GM19395 (cell line): ENCODE data around the gene USH1G.

Experiments
- ATAC-seq: cut with Tn5 transposase; IDR thresholded peaks from one replicate; pipeline ENCODE4 v1.9.1; 2021; ENCODE audit warnings: mild to moderate bottlenecking, moderate library complexity; ENCODE audit not compliant: unreplicated experiment

Gene USH1G

GRCh38 chr17:74954665-74955421, 31.8 kb upstream of the USH1G start:
- ATAC-seq, result no peak

GRCh38 chr17:74954115-74954514, 31.1 kb upstream of the USH1G start:
- no peak for ATAC-seq

GRCh38 chr17:74953134-74953687, 30.2 kb upstream of the USH1G start:
- ATAC-seq, result no peak

- ATAC-seq, result no peak
These were observed 29.5 kb upstream of the USH1G start for GRCh38 chr17:74952431-74953133.

GRCh38 chr17:74951680-74952421, 28.8 kb upstream of the USH1G start:
- ATAC-seq, result no peak

GRCh38 chr17:74951065-74951464, 28.0 kb upstream of the USH1G start:
- no peak for ATAC-seq

- no peak for ATAC-seq
These were observed 27.2 kb upstream of the USH1G start for GRCh38 chr17:74950207-74950606.

GRCh38 chr17:74949455-74950115, 26.5 kb upstream of the USH1G start:
- no peak for ATAC-seq

GRCh38 chr17:74947041-74947754, 24.1 kb upstream of the USH1G start:
- no peak for ATAC-seq

GRCh38 chr17:74946641-74947040, 23.6 kb upstream of the USH1G start:
- no peak for ATAC-seq

GRCh38 chr17:74945543-74945942, 22.5 kb upstream of the USH1G start:
- no peak for ATAC-seq

GRCh38 chr17:74943808-74944522, 20.9 kb upstream of the USH1G start:
- no peak for ATAC-seq

GRCh38 chr17:74941128-74941725, 18.2 kb upstream of the USH1G start:
- no peak for ATAC-seq

GRCh38 chr17:74939534-74939933, 16.5 kb upstream of the USH1G start:
- ATAC-seq, result no peak

- no peak for ATAC-seq
These were observed 15.3 kb upstream of the USH1G start for GRCh38 chr17:74938194-74938950.

- no peak for ATAC-seq
These were observed 14.3 kb upstream of the USH1G start for GRCh38 chr17:74937064-74938051.

GRCh38 chr17:74936470-74936799, 13.4 kb upstream of the USH1G start:
- no peak for ATAC-seq
